ENCODE measurements around the gene MICAL3.
"Not testable (repeated sequence)": the region's sequence is repeated elsewhere in the genome, so short reads cannot be mapped to it uniquely, and the experiment has no call there.

The MICAL3 gene

GRCh38 chr22:18058371-18059093 lies 34.2 kb upstream of the MICAL3 start:
- DNase-seq = no peak

GRCh38 chr22:18057568-18058209 lies 33.3 kb upstream of the MICAL3 start:
- DNase-seq = no peak

- no peak for DNase-seq
Measured at GRCh38 chr22:18056807-18057474, 32.6 kb upstream of the MICAL3 start.

- DNase-seq = no peak
Measured at GRCh38 chr22:18056161-18056666, 31.9 kb upstream of the MICAL3 start.

DNA sequence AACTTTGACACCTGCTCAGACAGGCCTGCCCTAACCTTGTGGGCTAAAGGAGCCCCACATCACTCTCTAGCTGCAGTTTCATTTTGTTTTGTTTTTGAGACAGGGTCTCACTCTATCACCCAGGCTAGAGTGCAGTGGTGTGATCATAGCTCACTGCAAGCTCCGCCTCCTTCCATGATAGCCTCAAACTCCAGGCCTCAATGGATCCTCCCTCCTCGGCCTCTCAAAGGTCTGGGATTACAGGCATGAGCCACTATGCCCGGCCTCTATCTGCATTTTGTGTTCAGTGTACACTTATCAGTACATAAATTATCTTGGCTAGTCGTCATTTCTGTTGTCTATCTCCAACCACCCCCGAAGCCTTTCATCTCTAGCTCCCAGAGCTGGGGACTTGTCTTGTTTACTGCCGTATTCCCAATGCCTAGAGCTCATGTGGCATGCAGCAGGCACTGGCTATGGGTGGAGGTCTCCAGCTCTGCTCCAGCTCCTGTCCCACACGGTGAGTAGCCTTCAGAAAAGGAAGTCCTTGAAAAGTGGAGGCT lies 31.3 kb upstream of the MICAL3 start:
- DNase-seq = no peak

DNA sequence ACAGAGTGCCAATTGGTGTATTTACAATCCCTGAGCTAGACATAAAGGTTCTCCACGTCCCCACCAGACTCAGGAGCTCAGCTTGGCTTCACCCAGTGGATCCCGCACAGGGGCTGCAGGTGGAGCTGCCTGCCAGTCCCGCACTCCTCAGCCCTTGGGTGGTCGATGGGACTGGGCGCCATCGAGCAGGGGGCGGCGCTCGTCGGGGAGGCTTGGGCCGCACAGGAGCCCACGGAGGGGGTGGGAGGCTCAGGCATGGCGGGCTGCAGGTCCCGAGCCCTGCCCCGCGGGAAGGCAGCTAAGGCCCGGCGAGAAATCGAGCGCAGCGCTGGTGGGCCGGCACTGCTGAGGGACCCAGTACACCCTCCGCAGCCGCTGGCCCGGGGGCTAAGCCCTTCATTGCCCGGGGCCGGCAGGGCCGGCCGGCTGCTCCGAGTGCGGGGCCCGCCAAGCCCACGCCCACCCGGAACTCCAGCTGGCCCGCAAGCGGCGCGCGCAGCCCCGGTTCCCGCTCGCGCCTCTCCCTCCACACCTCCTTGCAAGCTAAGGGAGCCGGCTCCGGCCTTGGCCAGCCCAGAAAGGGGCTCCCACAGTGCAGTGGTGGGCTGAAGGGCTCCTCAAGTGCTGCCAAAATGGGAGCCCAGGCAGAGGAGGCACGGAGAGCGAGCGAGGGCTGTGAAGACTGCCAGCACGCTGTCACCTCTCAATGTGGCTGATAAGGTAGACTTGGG lies 29.0 kb upstream of the MICAL3 start:
- DNase-seq = not testable (repeated sequence)

GRCh38 chr22:18051113-18051512 lies 26.8 kb upstream of the MICAL3 start:
- not testable (repeated sequence) for DNase-seq

GRCh38 chr22:18050065-18050464 lies 25.7 kb upstream of the MICAL3 start:
- DNase-seq = no peak

DNA sequence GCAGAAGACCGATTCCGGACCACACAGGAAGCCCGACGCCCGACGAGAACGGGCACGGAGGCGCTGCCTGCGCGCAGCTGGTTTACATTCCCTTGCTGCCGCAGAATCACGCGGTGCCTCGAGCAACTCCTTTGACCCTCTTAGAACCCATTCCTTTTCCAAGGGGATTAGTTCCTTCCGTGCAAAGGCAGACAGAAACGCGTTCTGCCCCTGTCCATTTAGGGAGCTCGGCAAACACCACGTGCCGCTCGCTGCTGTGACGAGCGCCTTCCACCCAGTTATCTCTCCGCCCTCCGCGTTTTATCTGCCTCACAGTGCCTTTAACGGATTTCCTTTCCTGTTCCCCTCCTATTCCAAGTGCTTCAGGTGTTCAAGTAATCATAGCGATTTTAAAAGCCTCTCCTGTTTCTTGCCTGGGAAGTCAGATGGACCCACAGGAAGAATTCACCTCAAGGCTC lies 24.1 kb upstream of the MICAL3 start:
- no peak for DNase-seq

- no peak for DNase-seq
Measured at GRCh38 chr22:18048041-18048440, 23.7 kb upstream of the MICAL3 start.

GRCh38 chr22:18045794-18046193 lies 21.4 kb upstream of the MICAL3 start:
- DNase-seq = no peak

- DNase-seq = no peak
Measured at GRCh38 chr22:18044548-18045271, 20.3 kb upstream of the MICAL3 start.

GRCh38 chr22:18042685-18043084 lies 18.3 kb upstream of the MICAL3 start:
- no peak for DNase-seq

- DNase-seq = not testable (repeated sequence)
Measured at GRCh38 chr22:18040898-18041297, 16.5 kb upstream of the MICAL3 start.

- no peak for DNase-seq
Measured at GRCh38 chr22:18035751-18036150, 11.4 kb upstream of the MICAL3 start.

GRCh38 chr22:18034076-18034475 lies 9.7 kb upstream of the MICAL3 start:
- no peak for DNase-seq

DNA sequence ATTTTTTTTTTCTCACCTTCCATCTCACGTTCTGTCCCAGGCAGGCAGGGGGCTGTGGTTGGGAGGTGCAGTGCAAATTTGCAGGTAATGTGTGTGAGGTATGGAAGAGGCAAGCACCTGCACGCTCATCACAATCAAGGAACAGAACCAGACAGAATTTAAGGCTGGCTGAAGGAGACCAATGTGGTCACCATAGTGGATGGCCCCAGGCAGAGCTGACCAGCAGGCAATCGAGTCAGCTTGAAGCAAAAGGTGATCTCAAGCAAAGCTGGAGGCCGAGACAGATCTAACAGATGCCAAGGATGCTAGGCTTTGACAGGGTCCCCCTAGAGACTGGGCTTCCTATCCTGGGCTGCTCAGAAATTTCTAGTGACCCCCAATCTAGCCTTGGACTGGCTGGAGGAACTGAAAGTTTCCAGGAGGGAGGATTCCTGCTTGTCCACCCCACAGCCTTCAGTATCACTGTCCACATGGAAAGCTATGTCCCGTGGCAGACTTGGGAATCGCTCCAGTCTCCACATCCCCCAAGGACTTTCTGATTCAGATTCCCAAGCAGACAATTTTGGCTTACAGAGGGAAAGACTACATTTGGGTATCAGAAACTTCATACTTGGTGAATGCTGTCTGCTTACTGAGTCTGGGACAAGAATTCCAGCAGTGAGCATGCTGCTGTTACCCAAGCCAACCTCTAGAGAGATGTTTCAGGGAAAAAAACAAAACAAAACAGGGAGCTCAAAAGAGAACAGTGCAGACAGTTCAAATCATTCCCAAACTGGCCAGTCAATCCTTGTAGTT lies 9.0 kb upstream of the MICAL3 start:
- DNase-seq = no peak

DNA sequence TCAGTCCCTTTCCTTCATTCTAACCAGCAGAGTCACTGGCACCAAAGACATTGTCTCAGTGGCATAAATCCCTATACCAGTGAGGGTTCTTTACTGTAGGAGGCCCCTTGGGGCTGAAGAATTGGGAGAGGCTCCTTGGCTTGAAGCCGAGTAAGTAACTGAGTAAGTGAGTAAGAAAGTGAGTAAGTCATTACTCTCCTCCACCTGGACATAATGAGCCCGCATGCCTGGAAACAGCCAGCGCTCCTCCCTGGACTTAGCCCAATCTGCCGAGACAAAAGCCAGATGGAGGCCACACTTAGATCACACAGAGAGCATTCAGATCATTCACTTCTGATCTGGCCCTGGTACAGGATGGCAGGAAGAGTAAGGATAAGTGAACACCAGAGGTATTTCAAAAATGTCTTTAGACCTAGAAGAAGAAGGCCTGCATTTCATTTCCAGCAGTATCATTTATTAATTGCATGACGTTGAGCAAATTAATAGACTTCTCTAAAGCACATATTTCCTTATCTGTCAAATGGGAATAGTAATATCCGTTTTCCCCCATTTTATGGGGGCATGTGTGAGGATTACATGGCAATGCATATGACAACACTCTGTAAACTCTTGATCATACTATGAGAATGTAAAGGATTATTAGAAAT lies 8.2 kb upstream of the MICAL3 start:
- DNase-seq = no peak

DNA sequence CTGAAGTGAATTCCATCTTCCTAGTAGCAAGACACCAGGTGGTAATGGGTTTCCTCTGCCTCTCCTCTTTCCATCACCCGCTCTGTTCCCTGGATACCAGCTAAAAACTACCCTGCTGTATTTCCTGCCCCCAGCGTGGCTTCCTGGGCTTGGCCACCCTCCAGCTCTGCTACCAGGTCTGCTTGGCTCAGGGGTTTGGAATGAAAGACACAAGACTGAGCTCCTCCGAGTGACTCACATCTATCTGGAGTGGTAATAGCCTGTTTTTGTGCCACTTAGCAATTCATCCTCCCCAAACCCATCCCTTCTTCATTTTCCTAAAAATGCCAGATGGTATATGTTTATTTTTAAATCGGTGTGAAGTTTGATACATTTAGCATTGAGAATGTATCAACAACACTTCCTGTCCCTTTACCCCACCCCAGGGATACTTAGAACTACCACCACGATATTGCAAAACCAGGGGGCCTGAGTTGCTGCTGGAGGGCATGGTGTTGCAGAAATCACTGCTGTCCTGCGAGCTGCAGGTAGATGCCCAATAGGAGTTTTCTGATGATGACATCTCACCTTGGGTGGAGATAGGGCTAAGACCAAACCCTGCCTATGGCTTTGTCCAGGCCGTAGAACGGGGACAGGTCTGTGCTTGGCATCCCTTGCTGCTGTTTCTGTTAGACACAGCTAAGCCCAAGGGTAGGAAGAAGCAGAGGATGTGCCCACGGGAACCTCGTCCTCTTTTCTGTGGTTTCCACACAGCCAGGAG lies 7.5 kb upstream of the MICAL3 start:
- DNase-seq = no peak

DNA sequence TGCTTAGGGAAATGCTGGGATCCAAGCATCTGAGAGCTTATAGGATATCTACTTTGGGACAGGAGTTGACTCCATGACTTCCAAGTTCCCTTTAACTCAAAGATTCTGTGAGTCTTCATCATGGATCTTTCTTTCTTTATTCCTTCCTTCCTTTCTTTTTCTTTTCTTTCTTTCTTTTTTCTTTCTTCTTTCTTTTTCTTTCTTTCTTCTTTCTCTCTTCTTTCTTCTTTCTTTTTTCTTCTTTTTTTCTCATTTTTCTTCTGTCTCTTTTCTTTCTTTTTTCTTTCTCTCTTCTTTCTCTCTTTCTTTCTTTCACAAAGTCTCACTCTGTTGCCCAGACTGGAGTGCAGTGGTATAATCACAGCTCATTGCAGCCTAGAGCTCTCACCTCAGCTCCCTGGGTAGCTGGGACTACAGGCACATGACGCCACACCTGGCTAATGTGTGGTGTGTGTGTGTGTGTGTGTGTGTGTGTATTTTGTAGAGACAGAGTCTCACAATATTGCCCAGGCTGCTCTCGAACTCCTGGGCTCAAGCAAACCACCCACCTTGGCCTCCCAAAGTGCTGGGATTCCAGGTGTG lies 5.4 kb upstream of the MICAL3 start:
- DNase-seq = no peak
